ENCODE data around the gene OSBP2.

DNA sequence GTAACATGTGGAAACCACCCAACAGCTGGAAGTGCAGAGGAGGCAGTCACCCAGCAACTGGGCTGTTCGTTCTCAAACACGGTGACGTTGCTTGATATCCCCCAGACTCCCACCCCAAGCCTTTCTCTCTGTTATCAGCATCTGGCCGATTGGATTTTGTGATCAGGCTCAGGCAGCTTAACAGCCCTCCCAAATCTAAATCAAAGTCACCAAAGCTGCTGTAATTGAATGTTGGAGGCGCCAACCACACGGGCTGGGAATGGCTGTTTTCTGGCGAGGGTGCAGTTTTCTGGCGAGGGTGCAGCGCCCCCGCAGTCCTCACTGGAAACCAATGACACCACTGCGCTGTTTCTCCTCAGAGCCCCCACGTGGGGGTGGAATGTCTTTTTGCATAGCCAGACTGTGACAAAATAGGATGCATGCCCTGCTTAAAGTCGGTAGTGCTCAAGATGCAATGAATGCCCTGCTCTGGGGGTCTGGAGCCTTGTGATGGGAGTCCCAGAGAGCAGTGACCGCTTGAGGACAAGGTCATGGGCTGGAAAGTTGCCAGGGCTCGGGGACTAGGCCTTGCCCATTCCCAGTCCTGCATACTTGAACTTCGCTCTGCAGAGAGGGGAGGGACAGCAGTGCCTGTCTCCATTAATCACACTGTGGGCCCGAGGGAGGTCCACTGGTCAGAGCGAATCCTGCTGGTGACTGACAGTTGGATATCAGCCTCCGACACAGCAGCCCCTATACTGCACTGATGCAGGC is 168.6 kb downstream of the OSBP2 start:
- TF ChIP-seq, protein P1, sequence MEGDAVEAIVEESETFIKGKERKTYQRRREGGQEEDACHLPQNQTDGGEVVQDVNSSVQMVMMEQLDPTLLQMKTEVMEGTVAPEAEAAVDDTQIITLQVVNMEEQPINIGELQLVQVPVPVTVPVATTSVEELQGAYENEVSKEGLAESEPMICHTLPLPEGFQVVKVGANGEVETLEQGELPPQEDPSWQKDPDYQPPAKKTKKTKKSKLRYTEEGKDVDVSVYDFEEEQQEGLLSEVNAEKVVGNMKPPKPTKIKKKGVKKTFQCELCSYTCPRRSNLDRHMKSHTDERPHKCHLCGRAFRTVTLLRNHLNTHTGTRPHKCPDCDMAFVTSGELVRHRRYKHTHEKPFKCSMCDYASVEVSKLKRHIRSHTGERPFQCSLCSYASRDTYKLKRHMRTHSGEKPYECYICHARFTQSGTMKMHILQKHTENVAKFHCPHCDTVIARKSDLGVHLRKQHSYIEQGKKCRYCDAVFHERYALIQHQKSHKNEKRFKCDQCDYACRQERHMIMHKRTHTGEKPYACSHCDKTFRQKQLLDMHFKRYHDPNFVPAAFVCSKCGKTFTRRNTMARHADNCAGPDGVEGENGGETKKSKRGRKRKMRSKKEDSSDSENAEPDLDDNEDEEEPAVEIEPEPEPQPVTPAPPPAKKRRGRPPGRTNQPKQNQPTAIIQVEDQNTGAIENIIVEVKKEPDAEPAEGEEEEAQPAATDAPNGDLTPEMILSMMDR (conservative IDR thresholded peaks at IDR 0.05; ENCODE audit: low read length): no peak
- no peak for TF ChIP-seq EZH2phosphoT487 (IDR thresholded peaks at IDR 0.05; ENCODE audit: borderline replicate concordance)

Data from Loucy (cell line).